Fibroblast of skin of left biceps (primary cell): ENCODE data around the gene DNAJC17.

Source experiments
- DNase-seq, 2 experiments: peaks; one replicate each; pipeline ENCODE4 v3.0.0-alpha.2; 2013; ENCODE audit warnings: low read depth in 2 of 2

The DNAJC17 gene

DNA sequence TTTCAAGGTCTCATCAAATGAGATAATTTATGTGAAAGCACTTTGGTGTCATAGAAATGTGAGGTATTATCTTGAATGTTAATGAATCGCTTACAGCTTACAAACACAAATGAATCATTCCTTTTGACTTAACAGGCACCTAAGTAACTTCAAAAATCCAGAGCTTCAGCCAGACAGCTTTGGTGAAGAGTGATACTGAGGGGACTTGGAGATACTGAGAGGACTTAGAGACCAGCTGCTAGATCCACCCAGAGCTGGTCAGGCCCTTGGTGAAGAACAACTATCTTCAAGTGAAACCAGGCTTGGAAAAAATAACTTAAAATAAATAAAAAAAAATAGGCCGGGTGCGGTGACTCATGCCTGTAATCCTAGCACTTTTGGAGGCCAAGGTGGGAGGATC is 16.6 kb downstream of the DNAJC17 start:
- DNase-seq, result no peak

DNA sequence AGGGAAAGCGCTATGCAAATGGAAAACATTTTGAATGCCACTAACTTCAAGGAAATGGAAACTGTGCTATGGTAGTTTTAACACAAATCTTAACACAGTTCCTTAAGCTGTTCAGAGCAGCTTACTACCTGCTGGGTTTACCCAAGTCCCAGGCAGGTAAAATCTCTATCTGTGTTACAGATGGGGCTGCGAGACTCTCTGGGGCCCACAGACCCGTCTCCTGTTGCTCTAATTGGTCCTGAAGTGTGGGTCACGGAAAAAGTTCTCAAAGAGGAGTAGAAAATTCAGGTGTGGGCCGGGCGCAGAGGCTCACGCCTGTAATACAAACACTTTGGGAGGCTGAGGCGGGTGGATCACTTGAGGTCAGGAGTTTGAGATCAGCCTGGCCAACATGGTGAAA is 17.3 kb downstream of the DNAJC17 start:
- DNase-seq, result no peak

DNA sequence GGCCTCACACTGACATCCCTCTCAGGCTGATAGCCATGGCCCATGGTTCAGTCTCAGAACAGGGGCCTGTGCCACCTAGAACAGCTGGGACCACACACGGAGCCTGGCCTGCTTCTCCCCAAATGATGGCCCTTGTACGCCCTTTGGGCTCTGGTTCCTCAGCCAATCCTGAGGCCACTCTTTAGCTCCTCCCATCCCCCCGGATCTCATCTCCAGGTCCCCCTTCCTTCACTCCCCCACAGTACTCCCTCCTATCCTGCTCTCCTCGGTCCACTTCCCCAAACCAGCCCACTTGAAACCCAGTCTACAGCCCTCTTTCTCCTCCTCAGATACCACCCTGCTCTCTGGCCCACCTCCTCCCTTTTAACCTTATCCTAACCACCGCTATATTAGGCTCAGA is 18.2 kb downstream of the DNAJC17 start:
- DNase-seq, result no peak

- DNase-seq, result no peak
These were observed 19.3 kb downstream of the DNAJC17 start for GRCh38 chr15:40787991-40788390.

- no peak for DNase-seq
These were observed 19.9 kb downstream of the DNAJC17 start for GRCh38 chr15:40787344-40787841.

DNA sequence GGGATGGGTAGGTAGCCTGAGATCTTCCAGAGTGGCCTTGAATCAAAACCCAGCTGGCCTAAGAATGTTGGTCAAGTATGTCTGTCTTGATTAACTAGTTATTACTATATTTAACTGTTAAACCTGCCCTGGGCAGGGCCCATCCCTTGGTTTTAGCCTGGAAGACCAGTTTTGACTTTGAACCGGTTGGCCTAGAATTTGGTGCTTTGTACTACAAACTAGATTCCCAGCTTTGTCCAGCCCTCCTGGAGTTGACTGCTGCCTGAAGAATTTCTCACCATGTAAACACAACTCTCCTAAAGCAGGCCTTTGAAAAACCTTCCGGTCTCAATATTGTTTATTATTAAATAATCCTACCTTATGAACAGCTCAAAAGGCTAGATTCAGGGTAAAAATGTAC is 21.5 kb downstream of the DNAJC17 start:
- DNase-seq, result no peak

DNA sequence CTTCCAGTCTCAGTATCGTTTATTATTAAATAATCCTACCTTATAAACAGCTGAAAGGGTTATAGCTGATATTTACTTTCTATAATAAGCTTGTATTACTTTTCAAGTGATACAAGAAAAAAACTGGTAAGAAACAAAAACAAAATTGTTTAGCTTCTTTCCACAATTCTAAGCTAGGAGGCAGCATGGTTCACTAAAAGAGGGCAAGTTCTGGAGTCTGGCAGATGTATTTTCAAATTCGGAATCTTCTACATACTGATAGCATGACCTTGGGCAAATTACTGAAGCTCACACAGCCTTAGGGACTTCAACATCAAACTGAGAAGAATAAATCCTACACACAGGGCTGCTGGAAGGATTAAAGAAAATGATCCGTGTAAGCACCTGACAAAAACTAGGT is 22.1 kb downstream of the DNAJC17 start:
- DNase-seq, result no peak

DNA sequence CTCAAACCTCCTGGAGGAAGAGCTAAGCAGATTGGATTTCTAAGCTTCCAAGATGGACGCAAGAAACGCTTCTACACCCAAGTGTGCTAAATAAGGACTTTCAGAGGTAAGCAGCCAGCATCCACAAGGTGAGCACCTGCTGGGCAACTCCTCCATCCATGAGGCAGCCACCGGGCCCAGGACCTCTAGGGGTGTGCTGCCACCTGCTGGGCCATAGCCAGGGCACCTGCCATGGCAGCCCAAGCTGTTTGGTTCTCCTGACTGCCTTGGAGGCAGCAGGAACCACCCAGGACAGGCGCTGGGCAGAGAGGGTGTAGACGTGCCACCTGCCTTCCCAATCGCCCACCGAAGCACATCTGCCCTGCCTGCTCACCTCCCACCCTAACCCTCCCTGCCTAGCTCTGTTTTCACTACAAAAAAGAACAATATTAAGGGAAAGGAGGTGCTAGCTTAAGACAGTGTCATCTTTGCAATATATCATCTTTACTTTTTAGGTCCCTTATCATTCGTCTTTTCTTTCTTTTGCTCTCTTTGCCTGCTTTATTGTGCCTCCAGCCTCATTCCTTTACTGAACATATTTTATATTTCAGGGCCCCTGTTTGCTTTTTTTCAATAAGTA is 24.6 kb downstream of the DNAJC17 start:
- no peak for DNase-seq

DNA sequence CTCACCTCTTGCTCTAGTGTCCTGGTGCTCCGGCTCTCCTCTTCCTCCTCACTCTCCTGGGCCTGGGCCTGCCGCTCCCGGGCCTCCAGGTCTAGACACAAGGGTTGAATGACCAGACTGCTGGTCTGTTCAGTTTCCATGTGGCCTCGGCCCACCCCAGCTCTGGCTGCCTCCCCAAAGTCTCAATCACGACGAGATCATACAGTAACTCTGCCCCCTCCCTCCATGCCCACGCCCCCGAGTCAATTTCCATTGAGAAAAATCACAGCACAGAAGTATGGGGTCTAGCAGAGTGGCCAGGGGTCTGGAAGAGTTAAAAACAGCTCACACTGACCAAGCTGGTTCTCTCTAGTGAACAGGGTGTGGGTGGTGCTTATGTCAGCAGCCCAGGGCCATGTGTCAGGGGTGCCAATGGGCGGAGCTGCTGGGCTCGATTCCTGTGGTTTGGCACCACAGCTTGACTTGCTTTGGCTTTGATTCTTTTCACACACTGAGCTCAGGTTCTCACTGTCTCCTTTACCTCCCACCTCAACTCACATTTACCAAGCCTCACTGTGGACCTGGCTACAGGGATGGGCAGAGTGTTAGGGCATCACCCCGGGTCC is 30.6 kb downstream of the DNAJC17 start:
- no peak for DNase-seq

- no peak for DNase-seq
These were observed 31.3 kb downstream of the DNAJC17 start for GRCh38 chr15:40775740-40776536.

- DNase-seq, result no peak
These were observed 32.3 kb downstream of the DNAJC17 start for GRCh38 chr15:40775007-40775406.

DNA sequence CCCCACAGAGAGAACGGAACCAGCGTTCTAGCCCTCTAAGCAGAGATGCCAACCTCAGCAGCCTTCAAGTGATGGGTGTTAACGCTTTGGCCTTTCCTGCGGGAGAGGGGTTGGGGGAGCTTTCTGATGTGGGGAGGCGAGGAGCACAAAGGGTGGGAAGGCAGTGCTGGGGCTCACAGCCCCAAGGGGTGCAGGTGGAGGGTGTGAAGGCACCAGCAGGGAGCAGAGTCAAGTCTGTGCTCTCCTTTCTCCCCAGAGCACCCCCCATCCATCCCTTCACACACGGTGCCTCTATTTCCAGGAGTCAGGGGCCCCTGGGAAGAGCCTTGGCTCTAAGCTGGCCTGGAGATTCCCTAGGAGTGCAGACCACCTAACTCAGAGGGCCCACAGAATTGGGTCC is 33.4 kb downstream of the DNAJC17 start:
- no peak for DNase-seq

- no peak for DNase-seq
These were observed 33.8 kb downstream of the DNAJC17 start for GRCh38 chr15:40773496-40773895.

DNA sequence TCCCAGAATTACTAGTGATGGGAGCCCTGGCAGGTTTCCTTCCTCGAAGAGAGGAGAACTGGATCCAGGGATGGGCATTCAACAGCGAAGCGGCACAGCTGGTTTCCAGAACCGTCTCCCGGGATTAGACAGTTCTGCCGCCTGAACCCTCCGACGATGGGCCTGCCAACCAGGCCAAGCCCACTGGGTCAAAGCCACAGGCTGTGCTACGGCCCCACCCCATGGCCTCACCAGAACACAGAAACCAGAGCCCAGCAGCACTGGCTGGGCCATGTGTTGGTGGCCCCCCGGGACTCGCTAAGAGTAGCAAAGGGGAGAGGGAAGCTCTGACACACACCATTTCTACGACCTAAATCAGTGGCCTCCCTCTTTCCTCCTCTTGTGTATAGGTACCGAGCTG is 35.3 kb downstream of the DNAJC17 start:
- DNase-seq, result no peak

- DNase-seq, result no peak
These were observed 36.0 kb downstream of the DNAJC17 start for GRCh38 chr15:40771242-40771641.

GRCh38 chr15:40770147-40770721 is 37.0 kb downstream of the DNAJC17 start:
- no peak for DNase-seq

- no peak for DNase-seq
These were observed 37.8 kb downstream of the DNAJC17 start, which contains the start of gene C15orf62 for GRCh38 chr15:40769274-40770146. Gene C15orf62 (plus strand): TSS chr15:40769980. CDS start chr15:40770496, 516 bp downstream.

DNA sequence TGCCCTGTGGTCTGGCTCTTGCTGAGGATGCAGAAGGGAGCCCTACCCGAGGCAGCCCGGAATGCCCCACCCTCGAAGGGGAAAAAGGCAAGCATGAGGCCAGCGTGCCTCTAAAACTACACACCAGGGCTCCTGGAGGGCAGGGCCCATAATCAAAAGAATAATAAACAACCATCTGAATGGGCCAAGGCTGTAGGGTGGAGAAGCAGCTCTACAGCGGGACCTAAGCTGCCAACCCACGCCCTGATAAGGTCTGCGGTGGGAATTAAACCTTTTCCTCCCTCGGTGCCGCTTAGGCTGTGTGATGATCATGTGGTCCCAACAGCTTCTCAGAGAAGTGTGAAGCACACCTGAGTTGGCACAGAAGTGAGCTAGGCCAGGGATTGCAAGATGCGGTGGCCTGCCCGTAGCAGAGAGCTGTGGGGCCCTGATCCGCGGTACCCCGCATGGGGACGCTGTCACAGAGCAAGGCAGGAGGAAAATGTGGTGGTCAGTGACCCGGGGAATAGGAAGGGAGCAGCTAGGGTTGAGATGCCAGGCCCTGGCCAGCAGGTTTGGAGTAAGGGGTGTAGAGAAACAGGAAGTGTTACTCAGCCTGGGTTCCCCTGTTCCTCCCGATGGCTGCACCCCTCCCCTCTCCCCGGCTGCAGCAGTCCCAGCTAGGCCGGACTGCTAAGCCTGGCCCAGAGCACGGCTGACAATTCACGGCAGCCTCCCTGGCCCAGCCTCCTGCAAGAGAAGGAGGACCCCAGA is 38.6 kb downstream of the DNAJC17 start:
- DNase-seq, result no peak

DNA sequence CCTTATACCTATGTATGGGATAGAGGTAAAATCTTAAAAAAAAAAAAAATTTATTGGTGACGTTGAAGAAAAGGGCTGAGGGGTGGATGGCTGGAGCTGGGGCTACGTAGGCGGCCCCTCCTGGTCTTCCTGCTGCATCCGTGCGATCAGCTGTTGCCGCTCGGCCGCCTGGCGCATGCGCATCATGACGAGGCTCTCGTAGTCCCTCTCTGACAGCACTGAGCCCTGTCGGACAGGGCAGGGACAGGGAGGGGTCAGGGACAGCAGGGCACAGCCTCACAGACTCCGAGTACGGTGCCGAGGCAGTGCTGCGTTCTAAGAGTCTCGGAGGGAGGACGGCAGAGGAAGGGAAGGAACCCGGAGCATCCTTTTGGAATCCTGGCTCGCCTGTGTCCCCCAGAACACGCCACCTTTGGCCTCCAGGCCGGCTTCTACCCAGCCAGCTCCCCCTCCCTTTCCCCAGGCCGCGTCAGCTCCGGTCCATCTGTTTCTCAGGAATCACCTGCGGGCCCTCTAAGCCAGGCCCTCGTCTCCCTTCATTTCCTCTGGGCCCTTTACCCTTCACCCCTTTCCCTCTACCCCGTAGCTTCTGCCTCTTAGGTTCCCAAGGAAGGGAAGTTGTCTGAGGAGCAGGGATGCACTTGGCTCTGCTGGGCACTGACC is 39.3 kb downstream of the DNAJC17 start:
- DNase-seq, result no peak
